HG02981 (cell line): ENCODE measurements around the gene FOXS1.
"Not testable (repeated sequence)": the region's sequence is repeated elsewhere in the genome, so short reads cannot be mapped to it uniquely, and the experiment has no call there.

Experiments
- ATAC-seq: cut with Tn5 transposase; IDR thresholded peaks from one replicate; pipeline ENCODE4 v1.9.1; 2021; ENCODE audit warnings: mild to moderate bottlenecking, moderate library complexity; ENCODE audit not compliant: unreplicated experiment

The FOXS1 gene

DNA sequence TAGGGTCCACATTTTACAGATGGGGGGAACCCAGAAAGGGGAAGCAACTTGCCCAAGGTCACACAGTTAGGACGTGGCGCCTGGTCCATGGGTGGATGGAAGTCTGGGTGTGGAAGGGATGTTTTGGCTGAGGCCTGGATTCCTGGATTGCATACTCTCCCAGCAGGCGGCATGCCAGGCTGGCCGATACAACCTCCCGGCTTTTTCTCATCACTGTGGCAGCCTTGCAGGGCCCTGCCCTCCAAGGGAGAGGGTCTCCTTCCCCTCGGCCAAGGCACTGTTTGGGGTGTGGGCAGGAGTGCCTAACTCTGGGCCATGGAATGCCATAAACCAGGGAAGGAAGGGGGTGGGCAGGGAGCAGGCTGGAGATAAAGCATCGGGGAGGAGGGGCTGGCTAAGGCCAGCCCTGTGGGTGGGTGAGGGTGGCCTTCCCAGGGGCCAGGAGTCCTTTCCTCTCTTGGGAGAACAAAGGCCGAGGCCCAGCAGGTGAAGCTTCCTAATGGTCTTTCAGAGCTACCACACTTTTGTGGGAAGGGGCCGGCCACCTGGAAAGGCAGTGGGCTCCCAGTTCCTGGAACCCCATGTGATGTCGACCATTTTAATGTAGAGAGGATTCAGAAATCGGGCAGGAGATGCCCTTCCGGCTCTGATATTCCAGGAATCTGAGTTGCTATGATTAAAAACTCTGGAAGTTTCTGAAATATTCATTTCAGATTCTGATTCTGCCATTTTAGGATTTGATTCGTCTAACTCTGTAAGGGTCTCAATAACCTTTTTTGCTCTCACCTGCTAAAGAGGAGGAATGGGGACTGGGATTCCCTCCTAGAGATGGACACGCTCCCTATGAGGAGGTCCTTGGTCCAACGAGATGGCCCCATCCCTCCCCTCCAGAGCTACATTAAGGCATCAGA lies 4.2 kb downstream of the FOXS1 start:
- no peak for ATAC-seq

DNA sequence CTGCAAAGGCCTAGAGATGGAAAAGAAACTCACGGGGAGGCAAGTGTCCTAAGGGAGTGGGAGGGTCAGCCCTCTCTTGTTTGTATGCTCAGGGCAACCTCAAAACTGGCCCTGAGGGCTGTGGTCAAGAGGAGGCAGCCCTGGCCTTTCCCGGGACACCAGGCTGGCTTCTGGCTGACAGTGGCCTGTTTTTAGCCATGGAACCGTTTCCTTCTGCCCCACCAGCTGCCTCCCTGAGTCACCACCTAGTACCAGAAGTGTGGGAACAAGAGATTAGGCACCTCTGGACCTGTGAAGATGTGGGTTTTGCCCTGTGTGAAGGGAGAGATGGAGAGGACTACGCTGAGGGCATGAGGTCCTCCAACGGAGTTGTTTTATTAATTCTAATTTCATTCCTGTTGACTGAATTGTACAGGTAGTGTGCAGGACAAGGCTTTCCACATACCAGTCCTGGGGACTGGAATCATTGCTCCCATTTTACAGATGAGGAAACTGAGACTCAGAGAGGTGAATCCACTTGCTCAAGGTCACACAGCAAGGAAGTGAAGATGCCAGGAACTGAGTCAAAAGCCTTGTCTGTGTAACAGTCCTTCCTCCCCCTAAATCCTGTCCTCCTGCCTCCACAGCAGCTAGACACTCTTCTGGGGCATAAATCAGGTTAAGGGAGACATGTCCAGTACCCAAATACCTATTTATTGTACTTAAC lies 5.5 kb downstream of the FOXS1 start:
- no peak for ATAC-seq

DNA sequence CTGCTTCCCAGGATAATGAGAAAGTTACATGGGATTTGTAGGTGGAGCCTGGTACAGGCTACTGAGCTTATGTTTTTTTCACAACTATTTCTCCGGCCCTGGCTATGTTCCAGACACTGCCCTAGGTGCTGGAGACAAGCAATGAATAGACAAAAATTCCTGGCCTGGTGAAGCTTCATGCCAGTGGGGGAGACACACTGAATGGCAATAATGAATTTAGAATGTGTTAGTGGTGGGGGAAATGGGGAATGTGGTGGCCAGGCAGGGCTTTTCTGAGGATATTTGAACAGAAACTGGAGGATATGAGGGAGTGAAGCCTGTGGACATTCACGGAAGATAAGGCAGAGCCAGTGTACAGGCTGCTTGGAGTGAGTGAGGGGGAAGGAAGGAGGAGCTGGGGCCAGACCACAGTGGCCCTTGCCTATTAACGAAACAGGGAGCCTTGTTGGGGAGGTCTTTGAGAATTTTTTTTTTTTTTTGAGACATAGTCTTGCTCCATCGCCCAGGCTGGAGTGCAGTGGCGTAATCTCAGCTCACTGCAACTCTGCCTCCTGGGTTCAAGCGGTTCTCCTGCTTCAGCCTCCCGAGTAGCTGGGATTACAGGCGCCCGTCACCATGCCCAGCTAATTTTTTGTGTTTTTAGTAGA lies 6.6 kb downstream of the FOXS1 start:
- ATAC-seq = no peak

DNA sequence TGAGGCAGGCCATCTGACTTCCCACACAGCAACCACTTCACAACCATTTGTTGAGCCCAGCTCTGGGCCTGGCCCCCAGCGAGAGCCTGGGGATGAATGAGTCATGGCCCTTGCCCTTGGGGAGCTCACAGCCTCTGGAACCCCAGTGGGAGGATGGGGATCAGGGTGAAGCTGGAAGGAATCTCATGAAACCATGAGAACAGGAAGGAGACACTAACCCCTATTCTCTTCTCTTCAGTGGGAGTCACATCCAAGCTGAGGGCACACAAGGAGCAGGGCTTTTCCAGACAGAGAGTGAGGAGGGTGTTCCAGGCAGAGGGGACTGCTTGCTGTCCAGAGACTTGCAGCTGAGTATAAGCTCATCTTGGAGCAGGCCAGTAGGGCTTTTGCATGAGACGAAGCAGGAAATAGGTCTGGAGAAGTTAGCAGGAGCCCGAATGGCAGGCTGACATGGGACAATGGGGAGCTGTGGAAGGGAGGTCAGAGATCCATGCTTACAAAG lies 7.5 kb downstream of the FOXS1 start:
- no peak for ATAC-seq

DNA sequence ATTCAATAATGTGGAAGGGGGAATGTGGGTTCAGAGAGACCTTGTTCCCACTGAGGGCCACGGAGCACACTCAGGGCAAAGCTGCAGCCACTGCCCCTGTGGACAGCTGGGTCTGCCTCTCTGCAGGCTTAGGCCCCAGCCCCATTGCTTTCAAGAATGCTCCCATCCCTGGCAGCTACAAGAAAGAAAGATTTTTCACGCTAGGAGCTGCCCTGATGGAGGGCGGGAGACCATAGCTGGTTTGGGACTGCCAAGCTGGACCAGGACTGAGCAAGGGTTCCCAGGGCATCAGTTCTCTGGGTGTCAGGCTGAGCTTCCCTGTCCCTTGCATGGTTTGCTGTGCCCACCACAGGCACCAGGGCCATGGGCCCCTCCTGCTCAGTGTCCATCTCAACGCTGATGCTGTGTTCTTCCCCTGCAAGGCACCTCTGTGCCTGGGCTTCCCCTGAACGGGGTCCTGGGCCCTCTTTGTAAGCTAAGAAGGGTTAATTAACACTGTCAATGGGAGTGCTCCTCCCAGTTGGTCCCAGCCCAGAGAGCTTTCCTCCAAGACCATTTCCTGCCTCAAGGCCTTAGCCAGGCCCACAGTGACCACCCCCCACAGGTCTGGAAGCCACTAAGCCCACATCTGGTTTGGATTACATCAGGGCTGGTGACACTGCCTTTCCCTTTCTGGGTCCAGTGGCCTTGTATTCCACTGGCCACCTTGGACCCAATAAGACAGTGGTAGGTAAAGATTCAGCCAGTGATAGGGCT lies 8.4 kb downstream of the FOXS1 start:
- ATAC-seq = no peak

DNA sequence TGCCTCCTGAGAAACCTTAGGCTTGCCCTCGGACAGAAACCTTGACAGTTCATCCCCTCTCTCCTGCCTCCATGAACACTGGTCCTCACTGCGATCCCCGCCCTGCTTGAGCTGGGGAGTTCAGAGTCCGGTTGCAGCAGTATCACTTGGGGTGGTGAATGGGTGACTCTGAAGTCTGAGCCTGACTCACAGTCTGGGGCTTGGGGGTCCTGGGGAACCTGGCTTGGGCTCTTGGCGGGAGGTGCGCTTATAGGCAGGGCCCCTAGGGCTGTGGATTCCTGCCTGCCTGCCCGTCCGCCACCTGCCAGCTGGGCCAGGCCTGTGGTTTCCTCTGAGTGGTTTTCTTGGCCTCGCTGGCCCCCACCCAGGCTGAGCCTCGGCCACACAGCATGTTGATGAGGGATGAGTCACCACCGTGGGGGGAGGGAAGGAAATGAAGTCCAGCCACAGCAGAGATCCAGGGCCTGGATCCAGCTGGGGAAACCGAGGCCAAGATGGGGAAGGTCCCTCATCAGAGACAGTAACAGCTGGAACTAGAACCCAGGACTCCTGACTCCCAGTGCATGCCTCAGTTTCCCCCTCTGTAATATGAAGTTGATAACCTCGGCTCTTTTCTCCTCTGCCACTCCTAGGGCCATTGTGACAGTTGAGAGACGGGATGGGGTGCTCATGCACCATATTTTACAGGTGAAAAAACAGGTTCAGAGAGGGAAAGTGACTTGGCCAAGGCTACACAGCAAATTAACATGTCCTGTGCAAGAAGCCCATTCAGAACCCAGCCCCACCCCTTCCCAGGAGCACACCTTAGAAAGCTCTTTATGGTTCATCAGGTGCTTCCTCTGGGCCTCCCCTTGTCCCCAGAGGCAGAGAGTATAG lies 9.2 kb downstream of the FOXS1 start:
- ATAC-seq = peak; percentile 66

DNA sequence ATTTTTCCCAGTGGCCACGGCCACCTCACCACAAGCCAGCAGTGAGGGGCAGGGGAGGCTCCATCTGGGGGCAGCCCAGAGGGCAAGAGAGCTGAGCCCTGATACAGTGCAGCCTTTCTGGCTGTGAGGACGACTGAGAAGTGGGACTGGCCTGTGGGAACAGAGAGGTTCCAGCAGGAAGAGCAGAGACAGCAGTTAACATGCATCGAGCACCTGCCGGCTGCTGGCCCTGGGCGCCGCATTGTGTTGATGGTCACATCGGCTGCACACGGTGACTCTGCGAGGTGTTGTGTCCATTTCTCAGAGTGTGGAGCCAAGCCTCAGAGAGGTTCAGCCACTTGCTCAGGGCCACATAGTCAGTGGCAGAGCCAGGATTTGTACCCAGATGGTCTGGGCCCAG lies 9.8 kb downstream of the FOXS1 start:
- no peak for ATAC-seq

DNA sequence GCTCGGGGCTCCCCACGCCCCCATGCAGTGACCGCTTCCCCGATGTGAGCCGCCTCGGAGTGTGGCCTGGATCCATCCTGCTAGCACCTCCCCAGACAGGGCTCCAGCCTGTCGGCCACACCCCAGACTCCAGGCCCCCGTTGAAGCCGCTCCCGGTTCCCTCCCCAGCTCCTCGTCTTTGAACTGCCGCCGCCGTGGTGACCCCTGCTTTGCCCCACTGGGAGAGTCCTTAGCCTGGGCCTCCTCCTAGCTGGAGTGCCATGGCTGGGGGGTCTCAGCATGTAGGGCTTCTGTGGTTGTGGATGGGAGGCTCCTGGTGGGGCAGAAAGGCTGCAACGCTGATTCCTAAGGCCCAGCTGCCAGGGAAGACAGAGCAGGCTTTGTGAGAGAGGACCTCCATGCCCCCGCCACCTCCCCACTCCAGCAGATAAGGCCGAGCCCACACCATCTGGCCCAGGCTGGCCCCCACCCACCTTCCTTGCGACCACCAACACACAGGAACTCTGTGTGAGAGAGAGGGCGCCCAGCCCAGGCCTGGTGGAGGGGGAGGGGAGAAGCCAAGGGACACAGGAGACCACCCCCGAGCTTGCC lies 11.4 kb downstream of the FOXS1 start:
- ATAC-seq = no peak

DNA sequence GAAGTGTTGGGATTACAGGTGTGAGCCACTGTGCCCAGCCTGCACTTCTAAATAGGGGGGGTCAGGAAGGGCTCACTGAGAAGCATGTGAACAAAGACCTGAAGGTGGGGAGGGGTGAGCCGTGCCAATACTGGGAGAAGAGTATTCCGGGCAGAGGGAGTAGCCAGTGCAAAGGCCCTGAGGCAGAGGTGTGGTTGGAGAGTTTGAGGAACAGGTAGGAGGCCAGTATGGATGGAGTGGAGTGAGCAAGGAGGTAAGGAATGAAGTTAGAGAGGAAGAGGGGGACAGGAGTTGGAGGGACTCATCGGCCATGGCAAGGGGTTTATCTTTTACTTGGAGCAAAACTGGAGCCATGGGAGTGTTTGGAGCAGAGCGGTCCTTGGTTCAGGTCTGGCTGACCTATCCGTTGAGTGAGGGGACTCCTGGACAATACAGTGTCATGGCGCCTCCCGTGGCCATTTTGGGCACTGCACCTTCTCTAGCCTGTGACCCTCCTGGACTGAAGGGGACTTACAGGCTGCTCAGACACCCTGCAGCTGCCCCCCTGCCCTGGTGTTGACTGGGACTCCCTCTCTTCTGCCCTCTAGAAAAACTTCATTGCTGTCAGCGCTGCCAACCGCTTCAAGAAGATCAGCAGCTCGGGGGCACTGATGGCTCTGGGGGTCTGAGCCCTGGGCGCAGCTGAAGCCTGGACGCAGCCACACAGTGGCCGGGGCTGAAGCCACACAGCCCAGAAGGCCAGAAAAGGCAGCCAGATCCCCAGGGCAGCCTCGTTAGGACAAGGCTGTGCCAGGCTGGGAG lies 12.1 kb downstream of the FOXS1 start:
- ATAC-seq = no peak

DNA sequence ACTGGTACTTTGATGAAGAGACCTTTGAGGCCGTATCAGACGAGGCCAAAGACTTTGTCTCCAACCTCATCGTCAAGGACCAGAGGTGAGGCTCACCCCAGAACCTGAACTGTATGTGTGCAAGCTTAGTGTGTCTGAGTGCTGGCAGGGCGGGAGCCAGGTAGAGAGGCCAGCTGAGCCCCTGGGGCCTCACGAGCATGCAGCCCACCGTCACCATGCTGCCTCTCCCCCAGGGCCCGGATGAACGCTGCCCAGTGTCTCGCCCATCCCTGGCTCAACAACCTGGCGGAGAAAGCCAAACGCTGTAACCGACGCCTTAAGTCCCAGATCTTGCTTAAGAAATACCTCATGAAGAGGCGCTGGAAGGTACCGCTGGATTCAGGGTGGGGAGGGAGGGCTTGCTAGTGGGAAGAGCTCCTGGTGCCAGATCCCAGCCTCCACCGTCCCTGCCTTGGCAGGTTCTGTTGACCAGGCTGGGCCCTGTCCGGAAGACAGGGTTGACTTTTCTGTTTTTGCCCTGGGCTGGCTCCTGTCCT lies 13.6 kb downstream of the FOXS1 start:
- ATAC-seq = no peak

DNA sequence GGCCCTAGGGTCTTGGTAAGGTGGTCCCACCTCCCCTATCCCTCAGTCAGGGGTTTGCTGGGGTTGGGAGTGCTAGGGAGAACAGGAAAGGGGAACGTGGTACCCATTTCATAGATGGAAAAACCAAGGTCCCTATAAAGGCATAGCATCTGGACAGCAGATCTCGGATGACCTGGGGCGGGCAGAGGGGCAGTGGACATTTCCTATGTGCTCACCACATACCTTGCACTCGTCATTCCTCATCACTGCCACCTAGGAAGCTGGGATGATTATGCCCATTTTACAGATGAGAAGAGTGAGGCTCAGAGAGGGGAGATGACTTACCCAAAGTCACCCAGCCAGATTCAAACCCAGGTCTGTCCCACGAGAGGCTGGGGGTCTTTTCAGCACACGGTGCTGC lies 14.2 kb downstream of the FOXS1 start:
- ATAC-seq = no peak

DNA sequence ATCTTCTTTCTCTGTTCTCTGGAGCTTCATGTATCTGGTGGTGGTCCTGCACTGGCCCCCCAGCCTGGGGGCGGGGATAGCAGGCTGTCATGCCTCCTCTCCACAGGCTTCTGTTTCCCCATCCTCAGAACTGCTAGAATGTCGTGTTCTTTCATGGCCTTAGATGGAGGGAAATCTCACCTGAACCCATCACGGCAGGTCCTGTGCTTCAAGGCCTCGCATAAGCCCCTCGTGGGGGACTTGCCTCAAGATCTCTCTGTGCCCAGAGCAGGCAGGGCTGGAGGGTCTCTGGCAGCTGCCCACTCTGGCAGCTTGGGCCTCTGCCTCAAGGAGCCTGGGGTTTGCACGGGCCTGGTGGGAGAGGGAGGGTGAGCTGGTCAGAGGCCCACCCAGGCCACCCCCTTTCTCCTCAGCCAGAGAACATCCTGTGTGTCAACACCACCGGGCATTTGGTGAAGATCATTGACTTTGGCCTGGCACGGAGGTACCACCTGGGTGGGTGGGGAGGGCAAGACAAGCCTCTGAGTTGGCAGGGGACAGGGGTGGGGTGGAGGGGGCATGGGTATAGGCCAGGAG lies 14.9 kb downstream of the FOXS1 start:
- no peak for ATAC-seq

DNA sequence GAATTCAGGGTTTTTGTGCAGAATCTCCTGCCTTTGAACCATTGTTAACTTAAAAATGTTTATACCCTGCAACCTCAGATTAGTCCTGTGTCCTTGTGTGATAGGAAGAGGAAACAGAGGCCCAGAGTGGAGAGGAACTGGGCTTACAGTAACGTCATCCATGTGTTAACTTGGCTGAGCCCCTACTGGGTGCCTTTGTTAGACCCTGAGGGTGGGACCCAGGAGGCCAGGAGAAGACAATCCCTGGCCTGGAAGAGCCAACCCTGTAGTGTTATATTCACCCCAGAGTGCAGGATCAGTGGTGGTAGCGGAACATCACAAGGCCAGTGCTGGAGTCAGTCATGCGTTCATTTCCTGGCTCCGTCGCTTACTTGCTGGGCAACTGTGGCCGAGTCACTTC lies 15.7 kb downstream of the FOXS1 start:
- no peak for ATAC-seq

DNA sequence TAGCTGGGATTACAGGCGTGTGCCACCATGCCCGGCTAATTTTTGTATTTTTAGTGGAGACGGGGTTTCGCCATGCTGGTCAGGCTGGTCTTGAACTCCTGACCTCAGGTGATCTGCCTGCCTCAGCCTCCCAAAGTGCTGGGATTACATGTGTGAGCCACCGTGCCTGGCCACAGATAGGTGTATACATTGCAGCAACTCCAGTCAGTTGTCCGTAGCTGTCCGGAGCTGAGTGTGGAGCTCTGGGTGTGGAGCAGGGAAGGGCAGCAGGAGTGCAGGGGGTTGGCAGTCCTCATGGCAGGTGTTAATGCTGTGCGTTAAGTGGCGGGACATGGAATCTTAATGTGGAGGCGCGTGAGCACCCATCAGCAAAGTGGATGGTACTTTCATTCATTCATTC lies 17.4 kb downstream of the FOXS1 start:
- not testable (repeated sequence) for ATAC-seq

DNA sequence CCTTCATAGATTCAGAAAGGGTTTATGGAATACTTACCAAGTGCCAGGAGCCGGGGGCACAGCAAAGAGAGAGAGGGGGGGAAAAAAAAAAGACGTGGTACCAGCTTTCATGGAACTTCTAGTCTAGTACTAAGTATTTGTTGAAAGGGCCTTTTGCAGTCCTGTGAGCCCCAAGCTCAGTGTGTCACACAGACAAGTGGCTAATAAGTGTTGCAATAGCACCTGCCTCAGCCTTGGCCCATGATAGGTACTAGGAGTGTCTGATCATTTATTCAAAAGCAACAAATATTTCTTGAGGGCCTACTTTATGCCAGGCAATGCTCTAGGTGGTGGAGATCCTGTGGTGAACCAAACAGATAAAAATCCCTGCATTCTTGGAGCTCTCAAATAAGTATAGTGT lies 18.3 kb downstream of the FOXS1 start:
- no peak for ATAC-seq

DNA sequence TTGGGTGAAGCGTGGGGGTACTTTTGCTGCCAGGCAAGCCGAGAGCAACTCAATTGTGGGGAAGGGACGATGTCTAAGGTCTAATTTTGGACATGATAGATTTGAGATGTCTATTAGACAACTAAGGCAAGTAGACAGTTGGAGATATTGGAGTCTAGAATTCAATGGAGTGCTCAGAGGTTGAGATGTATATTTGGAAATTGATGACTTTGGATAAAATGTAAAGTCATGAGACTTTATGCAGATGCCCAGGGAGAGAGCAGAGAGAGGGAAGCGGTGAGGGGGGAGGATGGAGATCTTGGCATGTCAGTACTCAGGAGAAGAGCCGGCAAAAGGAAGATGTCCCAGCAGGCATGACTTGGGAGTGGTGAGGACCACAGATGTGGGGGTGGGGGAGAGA lies 19.3 kb downstream of the FOXS1 start:
- ATAC-seq = no peak

DNA sequence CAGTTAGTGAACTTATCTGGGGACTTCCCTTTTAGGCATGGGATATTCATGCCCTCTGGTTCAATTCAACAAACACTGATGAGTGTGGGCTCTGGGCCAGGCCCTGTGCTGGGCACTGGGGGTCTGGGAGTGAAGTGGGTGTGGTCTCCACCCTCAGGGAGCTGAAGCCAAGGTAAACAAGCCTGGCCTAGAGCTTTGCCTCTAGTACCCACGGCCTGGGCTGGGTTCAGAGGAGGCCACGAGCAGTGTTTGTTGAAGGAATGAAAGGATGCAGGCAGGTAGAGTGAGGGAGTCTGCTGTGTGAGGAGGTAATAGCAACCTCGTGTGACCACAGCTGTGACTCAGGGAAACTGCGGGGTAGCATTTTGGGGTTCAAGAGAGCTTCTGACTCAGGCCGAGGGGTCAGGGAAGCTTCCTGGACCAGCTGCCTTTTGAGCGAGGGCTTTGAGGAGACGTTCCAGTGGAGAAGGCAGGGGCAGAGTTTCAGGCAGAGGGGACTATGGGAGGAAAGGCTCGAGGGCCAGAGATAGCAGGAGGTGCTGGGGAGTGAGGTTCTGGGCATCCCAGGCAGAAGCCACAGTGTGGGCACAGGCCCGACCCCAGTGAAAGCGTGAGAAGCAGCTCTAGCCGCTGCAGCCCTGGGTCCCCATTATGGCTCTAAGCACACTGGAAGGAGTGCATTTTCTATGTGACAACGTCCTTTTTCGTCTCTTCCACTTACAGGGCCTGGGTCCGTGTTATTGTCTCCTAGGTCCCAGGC lies 20.7 kb downstream of the FOXS1 start:
- no peak for ATAC-seq
